Measurements from ENCODE around the gene DONSON.

The DONSON gene

GRCh38 chr21:33541105-33541711 is 47.3 kb downstream of the DONSON start:
- peak; percentile 55 for DNase-seq

- no peak for DNase-seq
These were observed 47.8 kb downstream of the DONSON start for GRCh38 chr21:33540711-33541104.

GRCh38 chr21:33539616-33540015 is 48.9 kb downstream of the DONSON start:
- no peak for DNase-seq

- no peak for DNase-seq
These were observed 51.3 kb downstream of the DONSON start for GRCh38 chr21:33537212-33537611.

- no peak for DNase-seq
These were observed 57.5 kb downstream of the DONSON start for GRCh38 chr21:33531007-33531406.

Data from hematopoietic multipotent progenitor cell treated with erythropoietin and hydrocortisone succinate and interleukin-3 and kit ligand, for 4 days (in vitro differentiated cells).